ENCODE data around the gene FGD5. TPM values are rescaled to one million over a fixed set of nuclear protein-coding genes. Genes with fewer than 3 reads are reported as not detected.
A peak's percentile ranks its signal among the peaks of the same experiment; 100 is the strongest.

FGD5 gene
- total RNA-seq, 4 donors from 2014 or later = 3.8 to 10.2 (median 7.6) TPM

DNA sequence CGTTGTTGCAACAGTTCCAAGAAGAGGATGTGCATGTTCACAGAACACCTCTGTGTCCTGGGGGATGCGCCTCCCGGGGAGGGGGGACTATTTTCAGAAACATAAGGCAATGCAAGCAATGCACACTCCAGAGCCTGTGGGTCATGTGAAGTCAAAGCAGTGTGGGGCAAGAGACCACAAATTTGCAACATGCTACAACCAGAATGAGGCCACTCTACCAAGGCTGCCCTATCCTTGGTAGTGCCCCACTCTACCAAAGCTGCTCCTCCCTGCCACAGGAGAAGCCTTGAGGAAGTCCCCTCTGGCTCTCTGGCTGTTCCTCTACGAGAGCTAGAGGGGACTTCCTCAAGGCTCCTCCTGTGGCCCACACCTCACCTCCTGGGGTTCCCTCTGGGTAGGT is 120.2 kb downstream of the FGD5 start:
- intact Hi-C loops (cut with DNase I; ENCODE audit: low total_unique reads) = no loop called here
- no peak overlapping the region for H3K4me3 ChIP-seq (ENCODE audit: low read depth, poor library complexity, severe bottlenecking)
- no peak for TF ChIP-seq POLR2A (IDR thresholded peaks at IDR 0.05)
- no peak for TF ChIP-seq CTCF (IDR thresholded peaks at IDR 0.05)
- WGBS, 2 donors = 71 to 79% methylated on average over 4 of the region's 4 CpGs
- DNase-seq (ENCODE audit: low spot score in 2 of 2) = no peak

DNA sequence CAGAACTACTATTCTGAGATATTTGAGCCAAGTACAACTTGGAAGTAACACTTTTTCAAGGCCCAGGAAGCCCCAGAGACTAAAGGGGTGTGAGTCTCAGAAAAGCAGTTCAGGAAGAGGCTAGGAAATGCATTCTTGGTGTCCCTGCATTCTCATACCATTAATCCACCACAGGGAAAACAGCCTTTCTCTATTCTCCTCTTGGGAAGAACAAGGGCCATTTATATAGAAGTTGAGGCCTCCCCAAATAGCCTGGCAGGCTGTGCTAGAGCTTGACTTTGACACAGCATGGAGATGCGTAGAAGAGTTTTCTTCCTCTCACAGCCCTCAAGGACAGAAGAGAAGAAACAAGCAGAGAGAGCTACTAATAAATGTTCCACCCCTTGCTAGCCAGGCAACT is 123.1 kb downstream of the FGD5 start:
- intact Hi-C loops (cut with DNase I; ENCODE audit: low total_unique reads) = no loop called here
- no peak overlapping the region for H3K4me3 ChIP-seq (ENCODE audit: low read depth, poor library complexity, severe bottlenecking)
- TF ChIP-seq POLR2A (IDR thresholded peaks at IDR 0.05) = no peak
- no peak for DNase-seq (ENCODE audit: low spot score in 2 of 2)
- WGBS, 2 donors = 88 to 100% methylated on average over 1 of the region's 1 CpG

DNA sequence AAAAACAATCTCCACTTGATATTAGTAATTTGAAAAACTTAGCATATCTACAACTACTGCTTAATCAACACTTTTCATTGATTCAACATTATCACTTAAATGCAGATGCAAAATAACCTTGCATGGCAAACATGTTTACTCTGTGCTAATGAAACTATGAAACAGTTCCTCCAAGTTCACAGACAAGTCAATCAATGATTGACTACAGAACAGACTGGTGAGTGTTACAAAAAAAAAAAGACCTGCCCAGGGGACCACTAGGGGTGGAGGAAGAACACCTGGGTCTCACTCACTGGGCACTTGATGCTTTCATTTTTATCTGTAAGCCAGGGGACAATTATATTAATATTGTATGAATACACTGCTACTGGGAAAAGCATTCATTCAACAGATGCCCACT is 124.3 kb downstream of the FGD5 start:
- TF ChIP-seq CTCF (IDR thresholded peaks at IDR 0.05) = no peak
- TF ChIP-seq POLR2A (IDR thresholded peaks at IDR 0.05) = no peak
- no peak overlapping the region for H3K4me3 ChIP-seq (ENCODE audit: low read depth, poor library complexity, severe bottlenecking)
- no peak for DNase-seq (ENCODE audit: low spot score in 2 of 2)
- intact Hi-C loops (cut with DNase I; ENCODE audit: low total_unique reads) = no loop called here

- H3K4me3 ChIP-seq (ENCODE audit: low read depth, poor library complexity, severe bottlenecking) = no peak overlapping the region
- WGBS, 2 donors = 21 to 23% methylated on average over 4 of the region's 4 CpGs
- intact Hi-C loops (cut with DNase I; ENCODE audit: low total_unique reads) = no loop called here
- TF ChIP-seq POLR2A (IDR thresholded peaks at IDR 0.05) = no peak
- no peak for TF ChIP-seq CTCF (IDR thresholded peaks at IDR 0.05)
- DNase-seq (ENCODE audit: low spot score in 2 of 2) = no peak
These were observed 127.5 kb downstream of the FGD5 start for GRCh38 chr3:14946236-14946635.

GRCh38 chr3:14946739-14947099 is 128.0 kb downstream of the FGD5 start:
- TF ChIP-seq CTCF (IDR thresholded peaks at IDR 0.05) = no peak
- TF ChIP-seq POLR2A (IDR thresholded peaks at IDR 0.05) = no peak
- peak overlapping the region; percentile 79 for H3K4me3 ChIP-seq (ENCODE audit: low read depth, poor library complexity, severe bottlenecking)
- DNase-seq (ENCODE audit: low spot score in 2 of 2) = no peak
- intact Hi-C loops (cut with DNase I; ENCODE audit: low total_unique reads) = no loop called here
- 0% methylated on average over 8 of the region's 8 CpGs for WGBS, 2 donors

- intact Hi-C loops (cut with DNase I; ENCODE audit: low total_unique reads) = no loop called here
- peak; percentile 85 to 98 for DNase-seq (ENCODE audit: low spot score in 2 of 2)
- TF ChIP-seq POLR2A (IDR thresholded peaks at IDR 0.05) = peak in 1 of 2 donors; percentile 63
- TF ChIP-seq CTCF (IDR thresholded peaks at IDR 0.05) = no peak
- H3K4me3 ChIP-seq (ENCODE audit: low read depth, poor library complexity, severe bottlenecking) = peak within 1 kb of the TSS; percentile 79
- 0 to 1% methylated on average over 24 to 26 of the region's 108 CpGs for WGBS, 2 donors
These were observed 128.5 kb downstream of the FGD5 start, which contains the start of gene NR2C2 for GRCh38 chr3:14947100-14947885. NR2C2 (plus strand) TSS chr3:14947583; CDS start chr3:15003915, 56,332 bp downstream.
